Esophagus muscularis mucosa (tissue), 4 donors: ENCODE measurements around the gene CSF2RB. TPM values are rescaled to one million over a fixed set of nuclear protein-coding genes. Genes with fewer than 3 reads are reported as not detected.

Experiments
- DNase-seq: peaks from one replicate; pipeline ENCODE4 v3.0.0-alpha.2; 2017; ENCODE audit errors: extremely low spot score
- H3K27ac ChIP-seq, 4 donors: fragments of 200-600 bp; sonication (generic); replicated peaks in 1 of 4; 1 replicate in 3 of 4; 2 replicates in 1 of 4; pipeline ENCODE4 v1.5.1; 2016 to 2019; ENCODE audit warnings: mild to moderate bottlenecking in 1 of 4
- H3K27me3 ChIP-seq, 4 donors: fragments of 200-600 bp; sonication (generic); one replicate each; pipeline versions ENCODE4 v1.5.1 to v1.6.0; 2016 to 2019
- H3K36me3 ChIP-seq, 4 donors: fragments of 200-600 bp; sonication (generic); one replicate each; pipeline ENCODE4 v1.5.1; 2016 to 2019
- H3K4me1 ChIP-seq, 4 donors: fragments of 200-600 bp; sonication (generic); one replicate each; pipeline ENCODE4 v1.5.1; 2016 to 2019
- H3K4me3 ChIP-seq, 4 donors: fragments of 200-600 bp; sonication (generic); 1 replicate in 2 of 4; 2 replicates in 2 of 4; pipeline ENCODE4 v1.5.1; 2016 to 2019; ENCODE audit warnings: mild to moderate bottlenecking in 4 of 4, moderate library complexity in 1 of 4
- H3K9me3 ChIP-seq, 4 donors: fragments of 200-600 bp; sonication (generic); 1 replicate in 3 of 4; 2 replicates in 1 of 4; pipeline ENCODE4 v1.5.1; 2016 to 2019
- EP300 ChIP-seq: sonication (generic); formaldehyde crosslinking; IDR thresholded peaks from one replicate; pipeline ENCODE4 v1.6.1; 2017; ENCODE audit warnings: antibody characterized with exemption
- POLR2A ChIP-seq: fragments of 450-650 bp; IDR thresholded peaks from one replicate; pipeline ENCODE4 v1.6.1; 2017; ENCODE audit warnings: antibody characterized with exemption, moderate library complexity, mild to moderate bottlenecking, low read depth
- POLR2AphosphoS5 ChIP-seq, 2 donors: sonication (generic); formaldehyde crosslinking; IDR thresholded peaks; one replicate each; pipeline ENCODE4 v1.6.1; 2017; ENCODE audit warnings: antibody characterized with exemption in 2 of 2
- WGBS: methylation state at CpG from one replicate; pipeline ENCODE4 v1.1.5; 2018; 5-methylcytosine and 5-hydroxymethylcytosine counted together
- intact Hi-C: fragments of 100-400 bp; cut with DNase I; formaldehyde crosslinking; loops from one replicate; pipeline ENCODE4 v1.15.1; 2023
- total RNA-seq, 4 donors: library from RNA; depleted of rRNA; stranded (reverse); fragments of >200 nt; gene quantifications; one replicate each; pipeline versions ENCODE4 v1.1.0 to v1.2.1, GENCODE V29; 2016
- TF ChIP-seq, protein P1 (sequence below), 3 experiments: fragments of 200-600 bp in 2 of 3; fragments of 450-650 bp in 1 of 3; sonication (generic) in 2 of 3; IDR thresholded peaks; one replicate each; pipeline ENCODE4 v1.5.1; 2017 to 2019; ENCODE audit warnings: antibody characterized with exemption in 3 of 3, mild to moderate bottlenecking in 2 of 3, moderate library complexity in 1 of 3

The CSF2RB gene
- 10 to 100 TPM in 1 of 4 donors, 1 to 10 TPM in 3; 4.6 to 19.4 (median 6.2) TPM for total RNA-seq

- Histone ChIP-seq H3K36me3 (no peaks in the 10 kb centered on the region), H3K27ac (peak within 1 kb of the TSS; percentile 21 to 65 (median 56))
- WGBS = 70% methylated on average over 17 of the region's 18 CpGs
Observed at GRCh38 chr22:36913427-36914389, at the start of gene CSF2RB. TSS of gene CSF2RB (plus strand) at chr22:36913628. CDS start at chr22:36922208, 8,580 bp downstream.

DNA sequence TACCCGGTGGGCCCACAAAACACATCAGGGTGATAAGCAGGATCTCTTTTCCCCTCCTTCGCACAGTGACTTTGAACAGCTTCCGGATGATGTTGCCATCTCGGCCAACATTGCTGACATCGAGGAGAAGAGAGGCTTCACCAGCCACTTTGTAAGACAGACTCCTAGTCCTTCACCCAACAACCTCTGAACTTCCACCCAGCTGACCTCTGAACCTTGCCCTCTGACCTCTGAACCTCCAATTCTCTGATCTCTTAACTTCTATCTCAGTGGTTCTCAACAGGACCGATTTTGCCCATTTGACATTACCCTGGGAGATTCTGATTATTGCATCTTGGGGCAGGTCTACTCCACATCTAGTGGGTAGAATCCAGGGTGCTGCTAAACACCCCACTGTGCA is 49.4 kb upstream of the CSF2RB start:
- Histone ChIP-seq H3K4me1 (no peaks in the 10 kb centered on the region), H3K27me3 (peaks cover 0 to 22% (median 0%) of the 10 kb centered on the region in 4 donors), H3K36me3 (no peaks in the 10 kb centered on the region), H3K9me3 (no peaks in the 10 kb centered on the region), H3K4me3 (no peak overlapping the region), H3K27ac (no peak overlapping the region)
- no peak for TF ChIP-seq POLR2AphosphoS5 (IDR thresholded peaks at IDR 0.05)
- no peak for TF ChIP-seq POLR2A
- no peak for TF ChIP-seq EP300
- TF ChIP-seq, protein P1, sequence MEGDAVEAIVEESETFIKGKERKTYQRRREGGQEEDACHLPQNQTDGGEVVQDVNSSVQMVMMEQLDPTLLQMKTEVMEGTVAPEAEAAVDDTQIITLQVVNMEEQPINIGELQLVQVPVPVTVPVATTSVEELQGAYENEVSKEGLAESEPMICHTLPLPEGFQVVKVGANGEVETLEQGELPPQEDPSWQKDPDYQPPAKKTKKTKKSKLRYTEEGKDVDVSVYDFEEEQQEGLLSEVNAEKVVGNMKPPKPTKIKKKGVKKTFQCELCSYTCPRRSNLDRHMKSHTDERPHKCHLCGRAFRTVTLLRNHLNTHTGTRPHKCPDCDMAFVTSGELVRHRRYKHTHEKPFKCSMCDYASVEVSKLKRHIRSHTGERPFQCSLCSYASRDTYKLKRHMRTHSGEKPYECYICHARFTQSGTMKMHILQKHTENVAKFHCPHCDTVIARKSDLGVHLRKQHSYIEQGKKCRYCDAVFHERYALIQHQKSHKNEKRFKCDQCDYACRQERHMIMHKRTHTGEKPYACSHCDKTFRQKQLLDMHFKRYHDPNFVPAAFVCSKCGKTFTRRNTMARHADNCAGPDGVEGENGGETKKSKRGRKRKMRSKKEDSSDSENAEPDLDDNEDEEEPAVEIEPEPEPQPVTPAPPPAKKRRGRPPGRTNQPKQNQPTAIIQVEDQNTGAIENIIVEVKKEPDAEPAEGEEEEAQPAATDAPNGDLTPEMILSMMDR (IDR thresholded peaks at IDR 0.05) = no peak
- no peak for DNase-seq
- WGBS = 91% methylated on average over 6 of the region's 6 CpGs
- intact Hi-C loops = no loop called here

More at GRCh38 chr22:36913427-36914389, at the start of gene CSF2RB:
- DNase-seq = no peak
- Histone ChIP-seq H3K4me1 (peaks cover 0 to 14% (median 4%) of the 10 kb centered on the region in 4 donors), H3K27me3 (peaks cover 0 to 9% (median 0%) of the 10 kb centered on the region in 4 donors), H3K4me3 (peak within 1 kb of the TSS; percentile 29 to 51 (median 34)), H3K9me3 (peaks cover 0 to 4% (median 2%) of the 10 kb centered on the region in 4 donors)
- intact Hi-C loops = no loop called here
- TF ChIP-seq, protein P1 (IDR thresholded peaks at IDR 0.05) = no peak
- TF ChIP-seq POLR2AphosphoS5 (IDR thresholded peaks at IDR 0.05) = no peak
- TF ChIP-seq POLR2A = no peak
- no peak for TF ChIP-seq EP300

GRCh38 chr22:36864454-36865215 is 48.8 kb upstream of the CSF2RB start:
- DNase-seq = no peak
- Histone ChIP-seq H3K27me3 (peaks cover 0 to 29% (median 0%) of the 10 kb centered on the region in 4 donors), H3K36me3 (no peaks in the 10 kb centered on the region), H3K9me3 (no peaks in the 10 kb centered on the region), H3K27ac (no peak overlapping the region), H3K4me1 (no peaks in the 10 kb centered on the region), H3K4me3 (no peak overlapping the region)
- intact Hi-C loops = no loop called here
- TF ChIP-seq POLR2AphosphoS5 (IDR thresholded peaks at IDR 0.05) (no peak), EP300 (no peak), POLR2A (no peak)
- TF ChIP-seq, protein P1 (IDR thresholded peaks at IDR 0.05) = no peak
- WGBS = 75% methylated on average over 14 of the region's 14 CpGs

DNA sequence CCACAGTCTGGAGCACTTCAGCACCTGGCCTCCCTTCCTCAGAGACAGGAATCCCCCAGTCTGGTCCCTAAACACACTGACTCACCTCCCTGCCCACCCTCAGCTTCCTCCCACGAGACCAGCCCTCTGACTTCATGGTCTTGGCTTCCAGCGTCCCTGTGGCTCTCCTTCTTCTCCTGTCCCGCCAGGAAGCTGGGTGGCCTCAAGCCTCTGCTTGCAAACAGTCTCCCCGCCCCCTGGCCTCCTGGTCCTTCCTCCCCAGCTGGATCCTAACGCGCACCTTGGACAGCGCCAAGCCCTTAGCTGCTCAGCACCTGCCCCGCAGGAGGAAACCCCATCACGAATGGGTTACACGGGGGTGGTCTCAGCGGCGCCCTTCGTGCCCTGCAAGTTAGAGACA is 48.1 kb upstream of the CSF2RB start:
- TF ChIP-seq POLR2AphosphoS5 (IDR thresholded peaks at IDR 0.05) (no peak), EP300 (no peak), POLR2A (no peak)
- TF ChIP-seq, protein P1 (IDR thresholded peaks at IDR 0.05) = no peak
- peaks cover 0 to 36% (median 0%) of the 10 kb centered on the region in 4 donors for H3K27me3 ChIP-seq
- no peak overlapping the region for H3K4me3 ChIP-seq
- DNase-seq = no peak
- H3K36me3 ChIP-seq = no peaks in the 10 kb centered on the region
- no peaks in the 10 kb centered on the region for H3K4me1 ChIP-seq
- 24% methylated on average over 11 of the region's 13 CpGs for WGBS
- H3K9me3 ChIP-seq = no peaks in the 10 kb centered on the region
- intact Hi-C loops = no loop called here
- no peak overlapping the region for H3K27ac ChIP-seq
